Endothelial cell of umbilical vein (primary cell): Measurements from ENCODE around the gene KCTD16. TPM values are rescaled to one million over a fixed set of nuclear protein-coding genes. Genes with fewer than 3 reads are reported as not detected.

Experiments
- BruUV-seq: library from RNA; stranded (reverse); fragments of 400-500 nt; replicated peaks from 2 replicates; lab custom pipeline; 2021; lab: Mats Ljungman, UMichigan
- CTCF ChIA-PET: fragments of 300-600, 350-600 bp; sonication (Branson Sonifier 250); formaldehyde crosslinking; loops from one replicate; lab custom pipeline; 2021; ENCODE audit warnings: antibody characterized with exemption, inconsistent platforms; lab: Charles Lee
- POLR2A ChIA-PET: fragments of 300-600, 350-600 bp; sonication (Branson Sonifier 250); formaldehyde crosslinking; loops from one replicate; lab custom pipeline; 2021; ENCODE audit warnings: antibody characterized with exemption, inconsistent platforms; lab: Charles Lee
- DNase-seq: peaks from one replicate; pipeline ENCODE4 v3.0.0-alpha.2; 2011; ENCODE audit warnings: low read depth, low spot score
- FAIRE-seq: peaks from 2 replicates; lab custom pipeline; 2011; peaks lifted over from hg19 to GRCh38; lab: Jason Lieb, UNC
- H2AFZ ChIP-seq: 2 replicates; pipeline ENCODE4 v1.6.0; 2012; ENCODE audit warnings: low read depth, low read length, control low read depth, inconsistent platforms
- H3K27ac ChIP-seq: 2 replicates; pipeline ENCODE4 v1.5.1; 2011; ENCODE audit warnings: low read depth, mild to moderate bottlenecking, control low read depth, low read length, moderate library complexity; ENCODE audit not compliant: insufficient read depth
- H3K27me3 ChIP-seq, 2 experiments: 2 replicates each; pipeline versions ENCODE4 v1.6.0 to v1.6.1; 2011; ENCODE audit warnings: low read length in 2 of 2, mixed read lengths in 1 of 2; ENCODE audit not compliant: control insufficient read depth in 2 of 2, insufficient read depth in 2 of 2
- H3K36me3 ChIP-seq, 2 experiments: 2 replicates in 1 of 2; 3 replicates in 1 of 2; pipeline ENCODE4 v1.5.1; 2011; ENCODE audit warnings: low read length in 2 of 2, mild to moderate bottlenecking in 1 of 2, moderate library complexity in 1 of 2; ENCODE audit not compliant: control insufficient read depth in 2 of 2, insufficient read depth in 2 of 2; ENCODE audit errors: extremely low read depth in 1 of 2
- H3K4me1 ChIP-seq: 3 replicates; pipeline ENCODE4 v1.5.1; 2011; ENCODE audit warnings: mild to moderate bottlenecking, low read length; ENCODE audit not compliant: control insufficient read depth, insufficient read depth; ENCODE audit errors: extremely low read depth
- H3K4me2 ChIP-seq: 2 replicates; pipeline ENCODE4 v1.6.1; 2011; ENCODE audit warnings: low read length, control low read depth, mixed read lengths; ENCODE audit not compliant: insufficient read depth
- H3K4me3 ChIP-seq, 3 experiments: fragments of 200-600 bp in 1 of 3; sonication (generic), shearing (Covaris generic) in 1 of 3; replicated peaks in 1 of 3; 2 replicates each; pipeline ENCODE4 v1.5.1; 2011 to 2016; ENCODE audit warnings: control low read depth in 3 of 3, low read length in 3 of 3, mild to moderate bottlenecking in 2 of 3, inconsistent platforms in 1 of 3, low read depth in 1 of 3, moderate library complexity in 1 of 3; ENCODE audit not compliant: insufficient read depth in 1 of 3
- H3K79me2 ChIP-seq: 2 replicates; pipeline ENCODE4 v1.6.0; 2012; ENCODE audit warnings: low read length, inconsistent platforms; ENCODE audit not compliant: control insufficient read depth, insufficient read depth
- H3K9ac ChIP-seq: replicated peaks from 2 replicates; pipeline ENCODE3; 2011; ENCODE audit warnings: low read length, control low read depth; ENCODE audit not compliant: insufficient read depth; ENCODE audit errors: extremely low read depth
- H3K9me1 ChIP-seq: replicated peaks from 3 replicates; pipeline ENCODE4 v1.6.0; 2011; ENCODE audit warnings: mild to moderate bottlenecking, low read length; ENCODE audit not compliant: control insufficient read depth, insufficient read depth; ENCODE audit errors: extremely low read depth
- H3K9me3 ChIP-seq: replicated peaks from 2 replicates; pipeline ENCODE4 v1.5.1; 2012; ENCODE audit warnings: low read length, inconsistent platforms; ENCODE audit not compliant: control insufficient read depth, insufficient read depth
- H4K20me1 ChIP-seq: replicated peaks from 2 replicates; pipeline ENCODE3; 2011; ENCODE audit warnings: mild to moderate bottlenecking, low read length; ENCODE audit not compliant: control insufficient read depth, insufficient read depth; ENCODE audit errors: extremely low read depth
- EZH2 ChIP-seq: IDR thresholded peaks from 2 replicates; pipeline ENCODE4 v1.6.1; 2012; ENCODE audit warnings: borderline replicate concordance, low read depth, mild to moderate bottlenecking, moderate library complexity, low read length, inconsistent platforms; ENCODE audit not compliant: severe bottlenecking
- FOS ChIP-seq: IDR thresholded peaks from 2 replicates; pipeline ENCODE4 v1.6.1; 2011; ENCODE audit warnings: mild to moderate bottlenecking, low read length, moderate library complexity, borderline replicate concordance; ENCODE audit not compliant: insufficient read depth
- GATA2 ChIP-seq: IDR thresholded peaks from 2 replicates; pipeline ENCODE4 v1.7.0; 2011; ENCODE audit warnings: low read depth, mild to moderate bottlenecking, moderate library complexity, mixed read lengths, low read length; ENCODE audit not compliant: insufficient read length, insufficient read depth
- JUN ChIP-seq: IDR thresholded peaks from 2 replicates; pipeline ENCODE4 v1.6.1; 2011; ENCODE audit warnings: borderline replicate concordance, low read depth; ENCODE audit not compliant: insufficient read length, insufficient read depth
- MYC ChIP-seq: IDR thresholded peaks from one replicate; pipeline ENCODE4 v1.6.1; 2011; ENCODE audit warnings: mild to moderate bottlenecking, low read depth, low read length
- POLR2A ChIP-seq: IDR thresholded peaks from 2 replicates; pipeline ENCODE4 v1.6.1; 2012; ENCODE audit warnings: low read depth, mild to moderate bottlenecking, control low read depth, low read length
- POLR2AphosphoS5 ChIP-seq: IDR thresholded peaks from 2 replicates; pipeline ENCODE4 v1.6.1; 2012; ENCODE audit warnings: low read depth, mild to moderate bottlenecking, control low read depth, low read length, moderate library complexity; ENCODE audit not compliant: insufficient read depth
- dilution Hi-C: fragments of 300-500 bp; cut with MboI; formaldehyde crosslinking; loops from one replicate; pipeline ENCODE4 v1.15.0; 2019; ENCODE audit warnings: low sequenced_read_pairs; ENCODE audit not compliant: extremely low pct_ligation_motif_present
- intact Hi-C: fragments of 100-400 bp; cut with micrococcal nuclease; formaldehyde crosslinking; loops from one replicate; pipeline ENCODE4 v1.10.0; 2022
- polyA plus RNA-seq, 4 experiments: library from polyadenylated mRNA; depleted of rRNA in 3 of 4; stranded (reverse) in 3 of 4; unstranded in 1 of 4; fragments of >200 nt; gene quantifications; 2 replicates each; pipeline versions ENCODE4 v1.2.1 to v1.2.3, GENCODE V29; 2011 to 2012; ENCODE audit warnings: missing spikeins in 1 of 4
- total RNA-seq: library from RNA; stranded (reverse); gene quantifications from 2 replicates; pipeline ENCODE4 v1.2.3, GENCODE V29; 2021
- TF ChIP-seq, protein P1 (sequence below), 2 donors: IDR thresholded peaks; 1 replicate in 1 of 2; 2 replicates in 1 of 2; pipeline ENCODE4 v1.5.1; 2011; ENCODE audit warnings: low read length in 2 of 2, mild to moderate bottlenecking in 2 of 2, moderate library complexity in 2 of 2, control low read depth in 1 of 2, inconsistent platforms in 1 of 2, low read depth in 1 of 2; ENCODE audit not compliant: insufficient read depth in 1 of 2; ENCODE audit errors: extremely low read depth in 1 of 2
- TF ChIP-seq, protein P2 (sequence below): IDR thresholded peaks from 2 replicates; pipeline ENCODE4 v1.6.1; 2011; ENCODE audit not compliant: insufficient read depth, insufficient read length

Gene KCTD16
- total and polyA plus RNA-seq, 2 donors (not counting 3 experiments of a cell fraction or from before 2014, with no cell fraction given) = 0.21 to 0.49 TPM

DNA sequence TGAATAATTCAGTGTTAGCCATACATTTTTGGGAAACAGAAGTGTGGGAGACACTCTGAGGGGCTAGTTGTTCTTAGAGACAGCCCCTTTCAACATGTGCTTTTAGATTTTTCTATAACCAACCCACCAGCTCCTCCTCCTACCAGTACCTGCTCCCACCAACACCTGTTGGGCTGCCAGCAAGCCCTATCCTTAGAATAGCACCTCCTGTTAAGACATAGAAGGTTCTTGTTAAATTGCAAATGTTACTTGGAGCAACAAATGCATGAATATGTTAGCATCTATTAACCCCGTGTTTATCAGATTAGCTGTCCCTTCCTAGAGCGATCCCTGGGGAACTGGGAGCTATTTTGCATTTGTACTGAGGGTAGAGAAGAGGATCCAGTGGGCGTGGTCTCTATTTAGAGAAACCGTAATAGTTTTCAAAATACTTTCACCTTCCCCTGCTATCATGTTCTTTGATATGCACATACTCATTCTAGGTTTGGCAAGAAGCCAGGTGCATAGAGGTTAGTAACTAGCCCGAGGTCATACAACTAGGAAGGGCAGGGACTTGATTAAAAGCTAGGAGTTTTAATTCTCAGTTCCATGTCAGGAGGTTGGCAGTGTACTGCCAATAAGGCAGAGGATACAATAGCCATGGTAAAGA, 334.4 kb downstream of the KCTD16 start:
- dilution Hi-C loops = no loop called here
- H3K4me2 ChIP-seq = no peak overlapping the region
- H4K20me1 ChIP-seq = no peaks in the 10 kb centered on the region
- H3K9me3 ChIP-seq = no peaks in the 10 kb centered on the region
- no peaks in the 10 kb centered on the region for H3K27me3 ChIP-seq
- H3K79me2 ChIP-seq = no peaks in the 10 kb centered on the region
- H3K4me1 ChIP-seq = no peaks in the 10 kb centered on the region
- H3K4me3 ChIP-seq = no peak overlapping the region
- no peak for DNase-seq
- ChIA-PET POLR2A (no interaction called here), CTCF (no interaction called here)
- no peaks in the 10 kb centered on the region for H3K9me1 ChIP-seq
- H3K9ac ChIP-seq = no peak overlapping the region
- H3K27ac ChIP-seq = no peak overlapping the region
- intact Hi-C loops = no loop called here
- FAIRE-seq = no peak
- H3K36me3 ChIP-seq = no peaks in the 10 kb centered on the region
- TF ChIP-seq GATA2 = no peak
- TF ChIP-seq JUN = no peak
- TF ChIP-seq, protein P1, sequence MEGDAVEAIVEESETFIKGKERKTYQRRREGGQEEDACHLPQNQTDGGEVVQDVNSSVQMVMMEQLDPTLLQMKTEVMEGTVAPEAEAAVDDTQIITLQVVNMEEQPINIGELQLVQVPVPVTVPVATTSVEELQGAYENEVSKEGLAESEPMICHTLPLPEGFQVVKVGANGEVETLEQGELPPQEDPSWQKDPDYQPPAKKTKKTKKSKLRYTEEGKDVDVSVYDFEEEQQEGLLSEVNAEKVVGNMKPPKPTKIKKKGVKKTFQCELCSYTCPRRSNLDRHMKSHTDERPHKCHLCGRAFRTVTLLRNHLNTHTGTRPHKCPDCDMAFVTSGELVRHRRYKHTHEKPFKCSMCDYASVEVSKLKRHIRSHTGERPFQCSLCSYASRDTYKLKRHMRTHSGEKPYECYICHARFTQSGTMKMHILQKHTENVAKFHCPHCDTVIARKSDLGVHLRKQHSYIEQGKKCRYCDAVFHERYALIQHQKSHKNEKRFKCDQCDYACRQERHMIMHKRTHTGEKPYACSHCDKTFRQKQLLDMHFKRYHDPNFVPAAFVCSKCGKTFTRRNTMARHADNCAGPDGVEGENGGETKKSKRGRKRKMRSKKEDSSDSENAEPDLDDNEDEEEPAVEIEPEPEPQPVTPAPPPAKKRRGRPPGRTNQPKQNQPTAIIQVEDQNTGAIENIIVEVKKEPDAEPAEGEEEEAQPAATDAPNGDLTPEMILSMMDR (IDR thresholded peaks at IDR 0.05; ENCODE audit: extremely low read depth in 1 of 2, insufficient read depth in 1 of 2, low read depth in 1 of 2, low read length in 2 of 2) = no peak
- TF ChIP-seq POLR2A = no peak
- TF ChIP-seq EZH2 = no peak
- TF ChIP-seq POLR2AphosphoS5 = no peak
- TF ChIP-seq FOS = no peak
- TF ChIP-seq, protein P2, sequence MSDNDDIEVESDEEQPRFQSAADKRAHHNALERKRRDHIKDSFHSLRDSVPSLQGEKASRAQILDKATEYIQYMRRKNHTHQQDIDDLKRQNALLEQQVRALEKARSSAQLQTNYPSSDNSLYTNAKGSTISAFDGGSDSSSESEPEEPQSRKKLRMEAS = no peak
- no peak for TF ChIP-seq MYC
- no TSS peak for BruUV-seq
- no peak overlapping the region for H2AFZ ChIP-seq
